A549 (cell line): ENCODE data around the gene SYCN. TPM values are rescaled to one million over a fixed set of nuclear protein-coding genes. Genes with fewer than 3 reads are reported as not detected.

Experiments used
- ATAC-seq, 2 experiments: fragments of 200-7000 bp in 1 of 2; fragments of >200 bp in 1 of 2; cut with Nextera tagmentation in 1 of 2; cut with Tn5 transposase in 1 of 2; 3 replicates each; pipeline versions ENCODE4 v1.8.0 to v1.9.1; 2018 to 2020; ENCODE audit warnings: mild to moderate bottlenecking in 1 of 2, moderate library complexity in 1 of 2
- CTCF ChIA-PET: fragments of 300-600 bp; sonication (Branson Sonifier 250); formaldehyde crosslinking; extraction: SDS; loops from one replicate; lab custom pipeline; 2021; ENCODE audit warnings: antibody characterized with exemption, inconsistent platforms; lab: Yijun Ruan, JAX
- POLR2A ChIA-PET: fragments of 350-600 bp; formaldehyde crosslinking; extraction: SDS; loops from one replicate; lab custom pipeline; 2021; ENCODE audit warnings: antibody characterized with exemption, inconsistent platforms; lab: Yijun Ruan, JAX
- DNase-seq, 2 experiments: peaks; one replicate each; pipeline versions ENCODE4 v3.0.0 to v3.0.0-alpha.2; 2011 to 2016; ENCODE audit warnings: low read depth in 1 of 2, low spot score in 1 of 2
- FAIRE-seq: peaks from 2 replicates; lab custom pipeline; 2011; peaks lifted over from hg19 to GRCh38; lab: Jason Lieb, UNC
- H3K27ac ChIP-seq, 2 experiments: fragments of >200 bp; sonication (Bioruptor Twin); formaldehyde crosslinking; 3 replicates each; pipeline ENCODE4 v1.5.1; 2016 to 2017
- H3K4me1 ChIP-seq: fragments of >200 bp; sonication (Bioruptor Twin); formaldehyde crosslinking; 3 replicates; pipeline ENCODE4 v1.6.1; 2016
- H3K4me2 ChIP-seq: fragments of >200 bp; sonication (Bioruptor Twin); formaldehyde crosslinking; 3 replicates; pipeline ENCODE4 v1.6.1; 2016
- H3K4me3 ChIP-seq: fragments of >200 bp; sonication (Bioruptor Twin); formaldehyde crosslinking; 3 replicates; pipeline ENCODE4 v1.5.1; 2016
- H3K9me3 ChIP-seq: fragments of >200 bp; sonication (Bioruptor Twin); formaldehyde crosslinking; 3 replicates; pipeline ENCODE4 v1.6.1; 2016
- BHLHE40 ChIP-seq: IDR thresholded peaks from 2 replicates; pipeline ENCODE4 v1.6.1; 2012; ENCODE audit warnings: low read depth, low read length, inconsistent platforms
- HOXA7 ChIP-seq: fragments of 250-450 bp; sonication (Bioruptor Pico); IDR thresholded peaks from 2 replicates; pipeline ENCODE4 v1.5.0; 2020; ENCODE audit warnings: mild to moderate bottlenecking, moderate library complexity
- JUN ChIP-seq, 2 experiments: fragments of >200 bp; sonication (Bioruptor Twin); formaldehyde crosslinking; IDR thresholded peaks; 2 replicates in 1 of 2; 3 replicates in 1 of 2; pipeline ENCODE4 v1.6.1; 2016 to 2017
- KDM1A ChIP-seq: fragments of 200-600 bp; sonication (generic); IDR thresholded peaks from 2 replicates; pipeline ENCODE4 v1.6.1; 2016; ENCODE audit warnings: low read depth, mild to moderate bottlenecking
- NFE2L2 ChIP-seq: fragments of 150-350 bp; conservative IDR thresholded peaks from 2 replicates; pipeline ENCODE4 v1.6.1; 2014; ENCODE audit warnings: low read length
- POLR2A ChIP-seq: IDR thresholded peaks from 2 replicates; pipeline ENCODE4 v1.6.1; 2012; ENCODE audit warnings: mild to moderate bottlenecking, low read length
- POLR2AphosphoS2 ChIP-seq: conservative IDR thresholded peaks from 2 replicates; pipeline ENCODE4 v1.6.1; 2012; ENCODE audit warnings: low read length, improper control_type of control experiment, inconsistent platforms
- RAD21 ChIP-seq, 2 experiments: fragments of >200 bp in 1 of 2; sonication (Bioruptor Twin) in 1 of 2; formaldehyde crosslinking in 1 of 2; IDR thresholded peaks in 1 of 2; conservative IDR thresholded peaks in 1 of 2; 2 replicates in 1 of 2; 3 replicates in 1 of 2; pipeline ENCODE4 v1.6.1; 2012 to 2018; ENCODE audit warnings: inconsistent platforms in 1 of 2
- RARB ChIP-seq: fragments of 250-450 bp; sonication (Bioruptor Pico); IDR thresholded peaks from 2 replicates; pipeline ENCODE4 v1.8.0; 2021; ENCODE audit warnings: mild to moderate bottlenecking, moderate library complexity
- SMC3 ChIP-seq: fragments of >200 bp; sonication (Bioruptor Twin); formaldehyde crosslinking; IDR thresholded peaks from 3 replicates; pipeline ENCODE4 v1.6.1; 2018; ENCODE audit warnings: inconsistent platforms
- TP53 ChIP-seq: fragments of 250-450 bp; sonication (Bioruptor Pico); IDR thresholded peaks from 2 replicates; pipeline ENCODE4 v1.5.0; 2021; ENCODE audit warnings: mild to moderate bottlenecking, moderate library complexity
- ZC3H11A ChIP-seq: fragments of 450-650 bp; IDR thresholded peaks from 2 replicates; pipeline ENCODE4 v1.6.1; 2014; ENCODE audit warnings: antibody characterized with exemption, mild to moderate bottlenecking
- ZFP36 ChIP-seq: fragments of 450-650 bp; IDR thresholded peaks from 2 replicates; pipeline ENCODE4 v1.6.1; 2014; ENCODE audit warnings: borderline replicate concordance; ENCODE audit not compliant: partially characterized antibody
- WGBS: methylation state at CpG from one replicate; pipeline ENCODE4 v1.1.6; 2017; ENCODE audit errors: missing lambda C conversion rate; 5-methylcytosine and 5-hydroxymethylcytosine counted together
- polyA plus RNA-seq, 4 experiments: library from polyadenylated mRNA; depleted of rRNA in 3 of 4; stranded (reverse); fragments of >200 nt; fragmentation: RNase III in 1 of 4; extraction: RNeasy Plus Mini Kit Qiagen cat#74134 plus additional on column Dnase treatment in 1 of 4; gene quantifications; 2 replicates in 3 of 4; 3 replicates in 1 of 4; pipeline ENCODE4 v1.2.3, GENCODE V29; 2011 to 2017
- TF ChIP-seq, protein P1 (sequence below): IDR thresholded peaks from 2 replicates; pipeline ENCODE4 v1.6.1; 2012; ENCODE audit warnings: low read depth, borderline replicate concordance
- TF ChIP-seq, protein P2 (sequence below): IDR thresholded peaks from 2 replicates; pipeline ENCODE4 v1.6.1; 2012
- TF ChIP-seq, protein P3 (sequence below): fragments of 450-650 bp; IDR thresholded peaks from 2 replicates; pipeline ENCODE4 v1.6.1; 2014; ENCODE audit warnings: antibody characterized with exemption
- TF ChIP-seq, protein P4 (sequence below): fragments of >200 bp; sonication (Bioruptor Twin); formaldehyde crosslinking; IDR thresholded peaks from 3 replicates; pipeline ENCODE4 v1.5.1; 2016

Gene SYCN
- polyA plus RNA-seq, 2 of the 4 experiments (the other 2 are of a cell fraction), result not detected

DNA sequence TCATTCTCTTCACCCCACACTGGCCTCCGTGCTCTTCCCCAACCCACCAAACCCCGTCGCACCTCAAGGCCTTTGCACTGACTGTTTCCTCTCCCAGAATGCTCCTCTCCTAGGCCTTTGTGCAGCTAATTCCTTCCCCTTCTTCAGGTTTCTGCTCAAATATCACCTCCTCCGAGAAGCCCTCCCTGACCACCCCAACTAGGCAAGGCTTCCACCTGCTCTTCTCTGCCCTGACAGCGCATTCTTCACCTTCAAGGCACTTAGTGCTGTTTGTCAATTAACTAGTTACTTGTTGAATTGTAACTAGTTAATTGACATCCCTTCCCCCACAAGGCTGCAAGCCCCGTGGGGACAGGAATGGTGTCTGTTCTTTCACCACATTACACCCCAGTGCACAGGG, 15.1 kb downstream of the SYCN start:
- WGBS, result 75% methylated on average over 6 of the region's 6 CpGs
- TF ChIP-seq ZC3H11A (no peak), ZFP36 (peak; percentile 96), BHLHE40 (no peak), NFE2L2 (no peak), KDM1A (no peak), TP53 (CRISPR knock-in tag) (no peak)
- TF ChIP-seq, protein P1, sequence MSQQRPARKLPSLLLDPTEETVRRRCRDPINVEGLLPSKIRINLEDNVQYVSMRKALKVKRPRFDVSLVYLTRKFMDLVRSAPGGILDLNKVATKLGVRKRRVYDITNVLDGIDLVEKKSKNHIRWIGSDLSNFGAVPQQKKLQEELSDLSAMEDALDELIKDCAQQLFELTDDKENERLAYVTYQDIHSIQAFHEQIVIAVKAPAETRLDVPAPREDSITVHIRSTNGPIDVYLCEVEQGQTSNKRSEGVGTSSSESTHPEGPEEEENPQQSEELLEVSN, result no peak
- TF ChIP-seq, all 56 proteins: peak for 1
- ChIA-PET CTCF (interaction anchor here (0.6 to 4.3 kb wide), 15 partner anchors 8 to 237 kb away, joined by 3 to 55 read pairs (median 10); partner anchors contain the start of genes NCCRP1 and SYCN), POLR2A (no interaction called here)
- ATAC-seq, result no peak
- no peak for DNase-seq
- no peak overlapping the region for H3K4me2 ChIP-seq
- FAIRE-seq, result peak; percentile 39
- peaks cover 25% of the 10 kb centered on the region for H3K4me1 ChIP-seq
- no peaks in the 10 kb centered on the region for H3K9me3 ChIP-seq
- H3K27ac ChIP-seq, result no peak overlapping the region
- H3K4me3 ChIP-seq, result no peak overlapping the region

DNA sequence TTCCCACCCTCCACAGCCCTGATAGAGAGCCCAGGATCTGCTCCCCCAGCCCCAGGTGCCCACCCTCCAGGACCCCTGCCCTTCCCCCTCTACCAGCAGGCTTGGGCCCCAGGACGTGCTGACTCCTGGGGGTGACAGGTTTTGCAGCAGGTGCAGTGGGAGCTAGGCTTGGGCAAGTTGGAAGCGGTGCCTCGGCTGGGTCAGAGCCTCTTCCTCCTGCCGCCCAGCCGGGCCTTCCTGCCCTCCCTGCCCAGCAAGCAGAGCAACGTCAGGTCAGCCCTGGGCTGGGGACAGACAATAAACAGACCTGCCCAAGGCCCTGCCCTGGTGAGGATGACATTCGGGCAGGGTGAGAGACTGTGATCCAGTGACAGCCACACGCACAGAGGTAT, 16.5 kb downstream of the SYCN start:
- Histone ChIP-seq H3K27ac (peak overlapping the region in 1 of 2 experiments; percentile 31; a peak in 3 of 6 replicates), H3K4me2 (no peak overlapping the region), H3K4me3 (no peak overlapping the region), H3K4me1 (peaks cover 11% of the 10 kb centered on the region; the same call in 2 of the 3 replicates), H3K9me3 (no peaks in the 10 kb centered on the region)
- WGBS, result 52% methylated on average over 8 of the region's 8 CpGs
- TF ChIP-seq, protein P2, sequence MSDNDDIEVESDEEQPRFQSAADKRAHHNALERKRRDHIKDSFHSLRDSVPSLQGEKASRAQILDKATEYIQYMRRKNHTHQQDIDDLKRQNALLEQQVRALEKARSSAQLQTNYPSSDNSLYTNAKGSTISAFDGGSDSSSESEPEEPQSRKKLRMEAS, result 0 out of 2 replicates have a peak, but pooled peaks have one; percentile 2
- TF ChIP-seq RAD21 (conservative IDR thresholded peaks at IDR 0.05 in 1 of 2, IDR thresholded peaks at IDR 0.05 in 1 of 2) (no peak; a peak in 1 of 5 replicates), POLR2A (peak; percentile 9; the same call in 1 of the 2 replicates), POLR2AphosphoS2 (0 out of 2 replicates have a peak, but pooled peaks have one; percentile 62), RARB (CRISPR knock-in tag) (no peak)
- TF ChIP-seq, protein P3, sequence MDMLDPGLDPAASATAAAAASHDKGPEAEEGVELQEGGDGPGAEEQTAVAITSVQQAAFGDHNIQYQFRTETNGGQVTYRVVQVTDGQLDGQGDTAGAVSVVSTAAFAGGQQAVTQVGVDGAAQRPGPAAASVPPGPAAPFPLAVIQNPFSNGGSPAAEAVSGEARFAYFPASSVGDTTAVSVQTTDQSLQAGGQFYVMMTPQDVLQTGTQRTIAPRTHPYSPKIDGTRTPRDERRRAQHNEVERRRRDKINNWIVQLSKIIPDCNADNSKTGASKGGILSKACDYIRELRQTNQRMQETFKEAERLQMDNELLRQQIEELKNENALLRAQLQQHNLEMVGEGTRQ, result no peak
- TF ChIP-seq, protein P4, sequence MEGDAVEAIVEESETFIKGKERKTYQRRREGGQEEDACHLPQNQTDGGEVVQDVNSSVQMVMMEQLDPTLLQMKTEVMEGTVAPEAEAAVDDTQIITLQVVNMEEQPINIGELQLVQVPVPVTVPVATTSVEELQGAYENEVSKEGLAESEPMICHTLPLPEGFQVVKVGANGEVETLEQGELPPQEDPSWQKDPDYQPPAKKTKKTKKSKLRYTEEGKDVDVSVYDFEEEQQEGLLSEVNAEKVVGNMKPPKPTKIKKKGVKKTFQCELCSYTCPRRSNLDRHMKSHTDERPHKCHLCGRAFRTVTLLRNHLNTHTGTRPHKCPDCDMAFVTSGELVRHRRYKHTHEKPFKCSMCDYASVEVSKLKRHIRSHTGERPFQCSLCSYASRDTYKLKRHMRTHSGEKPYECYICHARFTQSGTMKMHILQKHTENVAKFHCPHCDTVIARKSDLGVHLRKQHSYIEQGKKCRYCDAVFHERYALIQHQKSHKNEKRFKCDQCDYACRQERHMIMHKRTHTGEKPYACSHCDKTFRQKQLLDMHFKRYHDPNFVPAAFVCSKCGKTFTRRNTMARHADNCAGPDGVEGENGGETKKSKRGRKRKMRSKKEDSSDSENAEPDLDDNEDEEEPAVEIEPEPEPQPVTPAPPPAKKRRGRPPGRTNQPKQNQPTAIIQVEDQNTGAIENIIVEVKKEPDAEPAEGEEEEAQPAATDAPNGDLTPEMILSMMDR, result peak; percentile 21; the same call in 2 of the 3 replicates
- no peak for FAIRE-seq
- POLR2A ChIA-PET, result no interaction called here
- CTCF ChIA-PET, result interaction anchor here (0.6 to 4.3 kb wide), 49 partner anchors 8 to 242 kb away, joined by 3 to 55 read pairs (median 5); partner anchors contain the start of genes FBXO17, IFNL1, NCCRP1 and SYCN
- no peak for DNase-seq
- ATAC-seq, result peak; percentile 35 to 45

DNA sequence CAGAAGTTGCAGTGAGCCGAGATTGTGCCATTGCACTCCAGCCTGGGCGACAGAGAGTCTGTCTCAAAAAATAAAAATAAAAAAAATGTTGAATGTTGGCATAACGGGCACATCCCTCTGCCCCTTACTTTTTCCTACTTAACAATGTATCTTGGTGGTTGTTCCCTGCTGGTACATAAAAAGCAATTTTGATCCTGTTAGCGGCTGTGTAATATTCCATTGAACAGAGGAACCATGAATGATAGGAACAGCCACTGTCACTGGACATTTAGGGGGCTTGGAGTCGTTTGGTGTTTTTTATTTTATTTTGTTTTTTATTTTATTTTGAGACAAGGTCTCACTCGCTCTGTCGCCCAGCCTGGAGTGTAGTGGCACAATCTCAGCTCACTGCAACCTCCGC, 17.7 kb downstream of the SYCN start:
- POLR2A ChIA-PET, result no interaction called here
- H3K4me1 ChIP-seq, result peaks cover 11% of the 10 kb centered on the region; the same call in 2 of the 3 replicates
- H3K9me3 ChIP-seq, result no peaks in the 10 kb centered on the region
- no peak for DNase-seq
- H3K4me3 ChIP-seq, result no peak overlapping the region
- peak; percentile 19; the same call in 1 of the 2 replicates for TF ChIP-seq HOXA7 (CRISPR knock-in tag)
- TF ChIP-seq POLR2A, result no peak
- TF ChIP-seq, all 56 proteins: peak for 1
- 87% methylated on average over 8 of the region's 8 CpGs for WGBS
- Histone ChIP-seq H3K27ac (no peak overlapping the region), H3K4me2 (no peak overlapping the region)
- ATAC-seq, result no peak
- no peak for FAIRE-seq
- CTCF ChIA-PET, result interaction anchor here (0.6 to 4.3 kb wide), 43 partner anchors 10 to 256 kb away, joined by 3 to 55 read pairs (median 5); partner anchors contain the start of genes IFNL1, MRPS12, NCCRP1 and SARS2

DNA sequence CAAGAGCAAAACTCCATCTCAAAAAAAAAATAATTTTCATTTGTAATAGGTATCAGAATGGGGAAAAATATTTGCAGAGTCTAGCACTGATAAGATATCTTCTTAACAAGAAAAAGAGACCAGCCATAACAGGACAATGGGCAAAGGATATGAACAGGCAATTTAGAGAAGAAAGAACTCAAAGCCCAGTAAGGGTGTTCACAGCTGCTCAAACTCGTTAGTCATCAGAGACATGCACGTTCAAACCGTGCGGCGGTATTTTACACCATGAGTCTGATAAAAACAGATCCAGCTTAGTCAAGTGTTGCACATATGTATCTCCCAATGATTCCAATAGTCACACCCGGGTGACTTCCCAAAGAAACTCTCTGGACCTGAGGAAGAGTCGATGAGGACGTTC, 21.0 kb downstream of the SYCN start:
- Histone ChIP-seq H3K27ac (no peak overlapping the region), H3K4me1 (no peaks in the 10 kb centered on the region), H3K9me3 (no peaks in the 10 kb centered on the region), H3K4me2 (no peak overlapping the region), H3K4me3 (no peak overlapping the region)
- TF ChIP-seq JUN (IDR thresholded peaks at IDR 0.05) (peak in 1 of 2 experiments; percentile 24; a peak in 1 of 5 replicates), SMC3 (no peak)
- no peak for DNase-seq
- ChIA-PET POLR2A (no interaction called here), CTCF (interaction anchor here (0.9 to 6.5 kb wide), 13 partner anchors 10 to 320 kb away, joined by 3 to 36 read pairs (median 3); partner anchors contain the start of gene PAK4)
- peak; percentile 87 for FAIRE-seq
- 85% methylated on average over 8 of the region's 8 CpGs for WGBS
- ATAC-seq, result no peak
